GM19468 (cell line): ENCODE results near the gene CD69.

Experiments
- ATAC-seq: cut with Tn5 transposase; IDR thresholded peaks from one replicate; pipeline ENCODE4 v1.9.1; 2021; ENCODE audit warnings: mild to moderate bottlenecking, moderate library complexity, moderate number of reproducible peaks; ENCODE audit not compliant: unreplicated experiment; ENCODE audit errors: extremely low read depth

CD69 gene

GRCh38 chr12:9782547-9783382 is 22.1 kb upstream of the CD69 start:
- ATAC-seq: no peak

GRCh38 chr12:9781360-9781759 is 20.7 kb upstream of the CD69 start:
- no peak for ATAC-seq

GRCh38 chr12:9779209-9779608 is 18.5 kb upstream of the CD69 start:
- ATAC-seq: no peak

- no peak for ATAC-seq
Measured at GRCh38 chr12:9776781-9777180, 16.1 kb upstream of the CD69 start.

- no peak for ATAC-seq
Measured at GRCh38 chr12:9773216-9773877, 12.6 kb upstream of the CD69 start.

- ATAC-seq: no peak
Measured at GRCh38 chr12:9763025-9763424, 2.3 kb upstream of the CD69 start.

- no peak for ATAC-seq
Measured at GRCh38 chr12:9762369-9762768, 1.7 kb upstream of the CD69 start.

GRCh38 chr12:9761419-9761781 is 699 bp upstream of the CD69 start:
- no peak for ATAC-seq

- no peak for ATAC-seq
Measured at GRCh38 chr12:9760120-9760519, 581 bp downstream of the CD69 start.

- no peak for ATAC-seq
Measured at GRCh38 chr12:9759694-9760093, 1.0 kb downstream of the CD69 start.

GRCh38 chr12:9758119-9758518 is 2.6 kb downstream of the CD69 start:
- no peak for ATAC-seq

GRCh38 chr12:9757433-9758025 is 3.2 kb downstream of the CD69 start:
- no peak for ATAC-seq

- ATAC-seq: no peak
Measured at GRCh38 chr12:9756706-9757105, 4.0 kb downstream of the CD69 start.

- ATAC-seq: no peak
Measured at GRCh38 chr12:9756170-9756569, 4.5 kb downstream of the CD69 start.

- no peak for ATAC-seq
Measured at GRCh38 chr12:9755567-9755966, 5.1 kb downstream of the CD69 start.

GRCh38 chr12:9755035-9755434 is 5.7 kb downstream of the CD69 start:
- ATAC-seq: no peak

- no peak for ATAC-seq
Measured at GRCh38 chr12:9754099-9754927, 6.4 kb downstream of the CD69 start.

- no peak for ATAC-seq
Measured at GRCh38 chr12:9753498-9753897, 7.2 kb downstream of the CD69 start.

GRCh38 chr12:9753073-9753472 is 7.6 kb downstream of the CD69 start:
- ATAC-seq: no peak

GRCh38 chr12:9752145-9752933 is 8.4 kb downstream of the CD69 start:
- ATAC-seq: no peak
